ENCODE data around the gene DDX10. TPM values are rescaled to one million over a fixed set of nuclear protein-coding genes. Genes with fewer than 3 reads are reported as not detected.

Gene DDX10
- total RNA-seq, 1 experiment from 2014 or later, result 38.7 TPM

DNA sequence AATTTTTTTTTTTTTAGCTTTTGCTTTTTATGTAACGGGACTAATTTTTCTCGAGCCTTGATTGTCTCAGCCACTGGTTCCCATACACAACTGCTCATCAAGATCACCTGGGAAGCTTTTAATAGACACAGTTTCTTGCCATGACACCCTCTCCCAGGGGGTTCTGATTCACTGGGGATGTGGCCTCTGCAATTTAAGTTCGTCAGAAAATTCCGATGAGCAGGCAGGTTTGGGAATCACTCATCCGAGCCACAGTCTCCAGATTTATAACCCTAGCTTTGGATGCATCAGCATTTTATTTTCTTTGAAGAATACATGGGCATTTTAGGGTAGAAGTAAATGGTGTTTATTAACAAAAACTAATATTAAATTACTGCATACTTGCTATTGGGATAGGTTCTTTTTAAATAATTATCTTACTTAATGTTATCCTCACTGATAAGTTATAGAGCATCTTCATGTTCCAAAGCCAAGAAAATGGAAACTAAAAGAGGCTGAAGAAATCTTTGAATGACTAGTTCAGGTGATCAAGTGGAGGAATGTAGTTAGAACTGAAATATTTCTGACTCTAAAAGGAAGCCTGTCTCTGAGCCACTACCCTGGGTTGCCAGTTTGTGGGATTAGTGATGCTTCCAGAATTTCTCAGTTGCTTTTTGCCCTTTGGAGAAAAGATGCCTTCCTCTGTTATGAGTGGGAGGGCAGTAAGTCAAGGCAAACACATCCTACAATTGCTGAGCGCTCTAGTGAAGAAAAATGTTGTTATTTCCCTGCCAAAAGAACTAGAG is 319.0 kb downstream of the DDX10 start:
- Histone ChIP-seq H3K4me3 (ENCODE audit: insufficient read depth, low read depth, low read length) (no peak overlapping the region), H3K36me3 (replicated peaks; ENCODE audit: control insufficient read depth, insufficient read depth, low read length) (no peaks in the 10 kb centered on the region), H3K27me3 (ENCODE audit: control insufficient read depth, insufficient read depth, low read length) (no peaks in the 10 kb centered on the region)
- no peak for DNase-seq

DNA sequence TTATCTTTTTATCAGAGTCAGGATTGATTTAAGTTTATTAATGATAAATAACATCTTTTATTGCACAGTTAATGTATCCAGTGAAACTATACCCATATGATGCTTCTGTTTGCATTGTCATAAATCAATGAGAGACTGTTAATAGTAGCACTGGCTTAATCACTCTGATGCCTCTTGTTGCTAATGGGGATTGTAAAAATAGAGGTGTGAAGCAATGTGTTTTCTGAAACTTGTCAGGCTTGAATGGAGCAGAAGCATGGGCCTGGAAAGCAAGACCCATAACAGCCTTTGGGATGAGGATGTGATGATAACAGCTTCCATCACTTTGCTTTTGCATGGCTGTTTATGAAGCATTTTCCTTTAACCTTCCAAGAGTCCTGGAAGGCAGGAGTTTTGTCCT is 319.7 kb downstream of the DDX10 start:
- H3K4me3 ChIP-seq (ENCODE audit: insufficient read depth, low read depth, low read length), result no peak overlapping the region
- no peak for DNase-seq
- H3K36me3 ChIP-seq (replicated peaks; ENCODE audit: control insufficient read depth, insufficient read depth, low read length), result no peaks in the 10 kb centered on the region
- no peaks in the 10 kb centered on the region for H3K27me3 ChIP-seq (ENCODE audit: control insufficient read depth, insufficient read depth, low read length)

DNA sequence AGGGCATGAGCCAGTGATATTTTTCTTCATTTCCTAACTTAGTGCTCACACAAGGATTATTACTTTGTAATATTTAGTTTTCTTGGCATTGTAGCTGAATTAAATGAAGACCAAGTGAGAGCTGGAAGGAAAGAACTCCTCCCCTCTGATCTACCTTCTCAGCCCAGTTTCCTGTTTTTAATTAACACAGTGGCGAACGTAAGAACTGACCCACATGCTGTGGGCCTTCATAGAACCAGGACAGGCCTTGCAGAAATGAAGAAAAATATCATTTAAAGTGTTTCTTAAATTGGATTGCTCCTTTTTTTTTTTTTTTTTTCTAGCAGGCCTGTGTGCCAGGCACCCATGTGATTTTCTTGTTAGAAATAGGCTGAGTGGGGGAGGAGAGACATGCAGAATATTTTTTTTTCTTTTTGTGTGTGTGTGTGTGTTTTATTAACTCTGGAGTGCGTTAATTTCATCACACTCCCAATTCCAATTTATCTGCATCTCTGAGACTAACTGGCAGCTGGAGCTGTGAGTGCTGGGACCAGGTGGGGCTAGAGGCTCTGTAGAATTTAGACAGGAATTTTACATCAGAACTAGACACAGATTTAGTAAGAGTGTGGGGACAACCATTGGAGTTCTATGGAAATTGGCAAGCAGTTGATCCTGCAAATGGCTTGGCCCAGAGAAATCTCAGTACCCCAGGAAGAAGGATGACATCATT is 320.5 kb downstream of the DDX10 start:
- H3K36me3 ChIP-seq (replicated peaks; ENCODE audit: control insufficient read depth, insufficient read depth, low read length), result no peaks in the 10 kb centered on the region
- DNase-seq, result no peak

DNA sequence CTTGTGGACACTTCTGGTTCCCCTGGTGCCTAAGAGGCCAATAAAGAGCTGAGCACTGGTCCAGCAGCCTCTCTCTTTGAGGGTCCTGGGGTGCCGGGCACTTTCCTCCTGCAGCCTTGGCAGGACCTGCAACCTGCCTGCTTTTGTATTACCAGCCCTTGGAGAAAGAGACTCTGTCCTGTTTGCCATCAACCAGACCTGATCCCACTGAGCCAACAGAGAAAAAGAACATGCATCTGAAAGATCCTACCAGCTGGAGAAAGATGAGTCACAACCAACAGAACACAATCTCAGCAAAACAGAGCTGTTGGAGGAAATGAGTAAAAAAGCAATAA is 321.0 kb downstream of the DDX10 start:
- no peaks in the 10 kb centered on the region for H3K27me3 ChIP-seq (ENCODE audit: control insufficient read depth, insufficient read depth, low read length)
- H3K36me3 ChIP-seq (replicated peaks; ENCODE audit: control insufficient read depth, insufficient read depth, low read length), result no peaks in the 10 kb centered on the region
- no peak overlapping the region for H3K4me3 ChIP-seq (ENCODE audit: insufficient read depth, low read depth, low read length)
- no peak for DNase-seq

More for the DNA sequence above, 320.5 kb downstream of the DDX10 start:
- H3K4me3 ChIP-seq (ENCODE audit: insufficient read depth, low read depth, low read length), result no peak overlapping the region
- no peaks in the 10 kb centered on the region for H3K27me3 ChIP-seq (ENCODE audit: control insufficient read depth, insufficient read depth, low read length)

Other genes with a start within 250 kb of the DDX10 start
- gene C11orf65, start 197.5 kb upstream of the DDX10 start, total RNA-seq (2014; rRNA removed; shearing (Covaris generic)), result 0.41 and 1.2 TPM in 2 replicates
- 17.3 and 18.9 TPM in 2 replicates for gene POGLUT3, start 166.7 kb upstream of the DDX10 start, total RNA-seq (2014; rRNA removed; shearing (Covaris generic))
- 1.2 and 1.9 TPM in 2 replicates for gene EXPH5, start 71.3 kb upstream of the DDX10 start, total RNA-seq (2014; rRNA removed; shearing (Covaris generic))